HepG2 (cell line): ENCODE results near the gene WDR91. TPM values are rescaled to one million over a fixed set of nuclear protein-coding genes. Genes with fewer than 3 reads are reported as not detected.

Source experiments
- EP300 ChIP-seq, 3 experiments: sonication (generic) in 1 of 3; formaldehyde crosslinking in 1 of 3; IDR thresholded peaks; 2 replicates each; pipeline versions ENCODE4 v1.5.1 to v1.6.1; 2011 to 2020; ENCODE audit warnings: low read depth in 2 of 3, low read length in 2 of 3, borderline replicate concordance in 1 of 3, improper control_type of control experiment in 1 of 3, mild to moderate bottlenecking in 1 of 3, missing genetic modification reagents in 1 of 3, moderate library complexity in 1 of 3
- GATAD2A ChIP-seq: IDR thresholded peaks from 2 replicates; pipeline ENCODE4 v1.6.1; 2016
- JUNB ChIP-seq: sonication (generic); formaldehyde crosslinking; IDR thresholded peaks from 2 replicates; pipeline ENCODE4 v1.8.0; 2022; ENCODE audit warnings: missing genetic modification reagents, mild to moderate bottlenecking, borderline replicate concordance
- KLF12 ChIP-seq: sonication (generic); formaldehyde crosslinking; IDR thresholded peaks from 2 replicates; pipeline ENCODE4 v1.4.0; 2020; ENCODE audit warnings: missing genetic modification reagents, borderline replicate concordance
- LCORL ChIP-seq, 2 experiments: fragments of 450-650 bp in 1 of 2; sonication (generic) in 1 of 2; formaldehyde crosslinking in 1 of 2; IDR thresholded peaks; 2 replicates each; pipeline versions ENCODE4 v1.5.0 to v1.6.1; 2017 to 2020; ENCODE audit warnings: antibody characterized with exemption in 1 of 2, missing genetic modification reagents in 1 of 2
- MIXL1 ChIP-seq: IDR thresholded peaks from 2 replicates; pipeline ENCODE4 v1.6.1; 2016
- NFIC ChIP-seq: IDR thresholded peaks from 2 replicates; pipeline ENCODE4 v1.6.1; 2012; ENCODE audit warnings: mild to moderate bottlenecking, low read length, inconsistent platforms
- RCOR2 ChIP-seq: IDR thresholded peaks from 2 replicates; pipeline ENCODE4 v1.6.1; 2016; ENCODE audit warnings: missing biosample characterization, missing genetic modification reagents
- SMAD3 ChIP-seq: sonication (generic); formaldehyde crosslinking; IDR thresholded peaks from 2 replicates; pipeline ENCODE4 v1.4.0; 2020; ENCODE audit warnings: missing genetic modification reagents
- SOX13 ChIP-seq, 3 experiments: fragments of 450-650 bp in 1 of 3; sonication (generic) in 1 of 3; formaldehyde crosslinking in 1 of 3; IDR thresholded peaks in 2 of 3; conservative IDR thresholded peaks in 1 of 3; 2 replicates each; pipeline versions ENCODE4 v1.5.0 to v1.6.1; 2016 to 2020; ENCODE audit warnings: antibody characterized with exemption in 1 of 3, mild to moderate bottlenecking in 1 of 3, missing compliant biosample characterization in 1 of 3, missing genetic modification reagents in 1 of 3, moderate library complexity in 1 of 3
- SOX6 ChIP-seq, 2 experiments: fragments of 450-650 bp in 1 of 2; sonication (generic) in 1 of 2; formaldehyde crosslinking in 1 of 2; IDR thresholded peaks; 2 replicates each; pipeline versions ENCODE4 v1.4.0 to v1.6.1; 2017 to 2020; ENCODE audit warnings: antibody characterized with exemption in 1 of 2, mild to moderate bottlenecking in 1 of 2, missing genetic modification reagents in 1 of 2
- TBX3 ChIP-seq: fragments of 450-650 bp; IDR thresholded peaks from 2 replicates; pipeline ENCODE4 v1.6.1; 2017; ENCODE audit warnings: antibody characterized with exemption, mild to moderate bottlenecking, inconsistent platforms, borderline replicate concordance
- ZFP90 ChIP-seq: sonication (generic); formaldehyde crosslinking; IDR thresholded peaks from 2 replicates; pipeline ENCODE4 v1.8.0; 2022; ENCODE audit warnings: missing genetic modification reagents, mild to moderate bottlenecking, inconsistent platforms, borderline replicate concordance
- ZNF614 ChIP-seq: IDR thresholded peaks from 2 replicates; pipeline ENCODE4 v1.6.1; 2018; ENCODE audit warnings: missing biosample characterization, missing genetic modification reagents, inconsistent platforms, borderline replicate concordance
- polyA plus RNA-seq, 8 experiments: library from polyadenylated mRNA; depleted of rRNA in 3 of 8; stranded (reverse) in 7 of 8; unstranded in 1 of 8; fragments of >200 nt; fragmentation: Illumina TruSeq in 4 of 8; extraction: Trizol in 4 of 8; gene quantifications; 2 replicates each; pipeline versions ENCODE4 v1.2.1 to v1.2.3, GENCODE V29; 2011 to 2016; ENCODE audit warnings: low read depth in 4 of 8, missing spikeins in 1 of 8, mixed read lengths in 1 of 8; ENCODE audit not compliant: insufficient read depth in 1 of 8
- total RNA-seq, 5 experiments: library from RNA; depleted of rRNA; stranded (reverse); fragments of >200 nt; fragmentation: Illumina TruSeq; extraction: Trizol; gene quantifications; 2 replicates each; pipeline ENCODE4 v1.2.3, GENCODE V29; 2016; ENCODE audit warnings: low read depth in 1 of 5
- TF ChIP-seq, protein P1 (sequence below), 2 experiments: sonication (generic) in 1 of 2; formaldehyde crosslinking in 1 of 2; IDR thresholded peaks; 2 replicates each; pipeline versions ENCODE4 v1.5.1 to v1.6.1; 2011 to 2020; ENCODE audit warnings: borderline replicate concordance in 1 of 2, low read depth in 1 of 2, low read length in 1 of 2, mild to moderate bottlenecking in 1 of 2, missing genetic modification reagents in 1 of 2, moderate library complexity in 1 of 2
- TF ChIP-seq, protein P2 (sequence below): sonication (generic); formaldehyde crosslinking; IDR thresholded peaks from 2 replicates; pipeline ENCODE4 v1.5.1; 2020; ENCODE audit warnings: missing genetic modification reagents, mild to moderate bottlenecking, borderline replicate concordance
- TF ChIP-seq, protein P3 (sequence below): sonication (generic); formaldehyde crosslinking; IDR thresholded peaks from 2 replicates; pipeline ENCODE4 v1.5.1; 2020; ENCODE audit warnings: mild to moderate bottlenecking, missing genetic modification reagents, borderline replicate concordance

Gene WDR91
- total and polyA plus RNA-seq, 2 of the 13 experiments (the other 11 are each of a cell fraction or from before 2014, with no cell fraction given) = 11.6 to 12.1 TPM

DNA sequence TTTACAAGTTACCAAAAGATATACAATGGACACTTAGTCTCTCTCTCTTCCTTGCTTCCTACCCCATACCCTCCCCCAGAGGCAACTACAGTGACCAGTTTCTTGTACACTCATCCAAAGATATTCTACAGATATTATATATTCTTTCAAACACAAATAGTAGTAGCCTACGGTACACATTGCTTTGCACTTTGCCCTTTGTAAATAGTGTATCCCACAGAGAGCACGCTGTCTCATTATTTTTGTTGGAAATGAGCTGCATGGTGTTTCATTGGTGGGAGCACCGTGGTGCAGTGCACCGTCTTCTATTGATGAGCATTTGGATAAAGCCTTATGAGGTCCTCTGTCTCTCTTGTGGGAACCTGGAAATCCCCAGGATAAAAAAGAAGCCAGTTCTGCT, 46.5 kb upstream of the WDR91 start (continued):
- TF ChIP-seq SMAD3 (CRISPR knock-in tag) = 0 out of 2 replicates have a peak, but pooled peaks have one; percentile 49
- peak; percentile 83 for TF ChIP-seq GATAD2A (CRISPR knock-in tag)
- TF ChIP-seq, protein P1, sequence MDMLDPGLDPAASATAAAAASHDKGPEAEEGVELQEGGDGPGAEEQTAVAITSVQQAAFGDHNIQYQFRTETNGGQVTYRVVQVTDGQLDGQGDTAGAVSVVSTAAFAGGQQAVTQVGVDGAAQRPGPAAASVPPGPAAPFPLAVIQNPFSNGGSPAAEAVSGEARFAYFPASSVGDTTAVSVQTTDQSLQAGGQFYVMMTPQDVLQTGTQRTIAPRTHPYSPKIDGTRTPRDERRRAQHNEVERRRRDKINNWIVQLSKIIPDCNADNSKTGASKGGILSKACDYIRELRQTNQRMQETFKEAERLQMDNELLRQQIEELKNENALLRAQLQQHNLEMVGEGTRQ (IDR thresholded peaks at IDR 0.05; ENCODE audit: low read depth, low read length) = no peak
- TF ChIP-seq, protein P1 (CRISPR knock-in tag; IDR thresholded peaks at IDR 0.05; ENCODE audit: borderline replicate concordance) = no peak
- TF ChIP-seq SOX13 (IDR thresholded peaks at IDR 0.05) = no peak
- peak in 1 of 2 experiments; percentile 72; a peak in 2 of 4 replicates for TF ChIP-seq SOX13 (CRISPR knock-in tag; conservative IDR thresholded peaks at IDR 0.05 in 1 of 2, IDR thresholded peaks at IDR 0.05 in 1 of 2)
- no peak for TF ChIP-seq KLF12 (CRISPR knock-in tag)
- TF ChIP-seq ZNF614 (CRISPR knock-in tag) = 0 out of 2 replicates have a peak, but pooled peaks have one; percentile 59
- TF ChIP-seq TBX3 = peak; percentile 29; the same call in 1 of the 2 replicates
- TF ChIP-seq NFIC = peak; percentile 72; the same call in 1 of the 2 replicates
- peak in 1 of 2 experiments; percentile 38; a peak in 2 of 4 replicates for TF ChIP-seq EP300 (IDR thresholded peaks at IDR 0.05; ENCODE audit: low read depth in 2 of 2, low read length in 2 of 2)
- no peak for TF ChIP-seq EP300 (CRISPR knock-in tag; IDR thresholded peaks at IDR 0.05; ENCODE audit: borderline replicate concordance)
- TF ChIP-seq SOX6 (IDR thresholded peaks at IDR 0.05) = no peak
- peak; percentile 64 for TF ChIP-seq SOX6 (CRISPR knock-in tag; IDR thresholded peaks at IDR 0.05)
- TF ChIP-seq RCOR2 (CRISPR knock-in tag) = peak; percentile 89
- TF ChIP-seq LCORL (IDR thresholded peaks at IDR 0.05) = no peak
- peak; percentile 49; the same call in 1 of the 2 replicates for TF ChIP-seq LCORL (CRISPR knock-in tag; IDR thresholded peaks at IDR 0.05)
- TF ChIP-seq, protein P2, sequence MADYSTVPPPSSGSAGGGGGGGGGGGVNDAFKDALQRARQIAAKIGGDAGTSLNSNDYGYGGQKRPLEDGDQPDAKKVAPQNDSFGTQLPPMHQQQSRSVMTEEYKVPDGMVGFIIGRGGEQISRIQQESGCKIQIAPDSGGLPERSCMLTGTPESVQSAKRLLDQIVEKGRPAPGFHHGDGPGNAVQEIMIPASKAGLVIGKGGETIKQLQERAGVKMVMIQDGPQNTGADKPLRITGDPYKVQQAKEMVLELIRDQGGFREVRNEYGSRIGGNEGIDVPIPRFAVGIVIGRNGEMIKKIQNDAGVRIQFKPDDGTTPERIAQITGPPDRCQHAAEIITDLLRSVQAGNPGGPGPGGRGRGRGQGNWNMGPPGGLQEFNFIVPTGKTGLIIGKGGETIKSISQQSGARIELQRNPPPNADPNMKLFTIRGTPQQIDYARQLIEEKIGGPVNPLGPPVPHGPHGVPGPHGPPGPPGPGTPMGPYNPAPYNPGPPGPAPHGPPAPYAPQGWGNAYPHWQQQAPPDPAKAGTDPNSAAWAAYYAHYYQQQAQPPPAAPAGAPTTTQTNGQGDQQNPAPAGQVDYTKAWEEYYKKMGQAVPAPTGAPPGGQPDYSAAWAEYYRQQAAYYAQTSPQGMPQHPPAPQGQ = no peak
- TF ChIP-seq, protein P3, sequence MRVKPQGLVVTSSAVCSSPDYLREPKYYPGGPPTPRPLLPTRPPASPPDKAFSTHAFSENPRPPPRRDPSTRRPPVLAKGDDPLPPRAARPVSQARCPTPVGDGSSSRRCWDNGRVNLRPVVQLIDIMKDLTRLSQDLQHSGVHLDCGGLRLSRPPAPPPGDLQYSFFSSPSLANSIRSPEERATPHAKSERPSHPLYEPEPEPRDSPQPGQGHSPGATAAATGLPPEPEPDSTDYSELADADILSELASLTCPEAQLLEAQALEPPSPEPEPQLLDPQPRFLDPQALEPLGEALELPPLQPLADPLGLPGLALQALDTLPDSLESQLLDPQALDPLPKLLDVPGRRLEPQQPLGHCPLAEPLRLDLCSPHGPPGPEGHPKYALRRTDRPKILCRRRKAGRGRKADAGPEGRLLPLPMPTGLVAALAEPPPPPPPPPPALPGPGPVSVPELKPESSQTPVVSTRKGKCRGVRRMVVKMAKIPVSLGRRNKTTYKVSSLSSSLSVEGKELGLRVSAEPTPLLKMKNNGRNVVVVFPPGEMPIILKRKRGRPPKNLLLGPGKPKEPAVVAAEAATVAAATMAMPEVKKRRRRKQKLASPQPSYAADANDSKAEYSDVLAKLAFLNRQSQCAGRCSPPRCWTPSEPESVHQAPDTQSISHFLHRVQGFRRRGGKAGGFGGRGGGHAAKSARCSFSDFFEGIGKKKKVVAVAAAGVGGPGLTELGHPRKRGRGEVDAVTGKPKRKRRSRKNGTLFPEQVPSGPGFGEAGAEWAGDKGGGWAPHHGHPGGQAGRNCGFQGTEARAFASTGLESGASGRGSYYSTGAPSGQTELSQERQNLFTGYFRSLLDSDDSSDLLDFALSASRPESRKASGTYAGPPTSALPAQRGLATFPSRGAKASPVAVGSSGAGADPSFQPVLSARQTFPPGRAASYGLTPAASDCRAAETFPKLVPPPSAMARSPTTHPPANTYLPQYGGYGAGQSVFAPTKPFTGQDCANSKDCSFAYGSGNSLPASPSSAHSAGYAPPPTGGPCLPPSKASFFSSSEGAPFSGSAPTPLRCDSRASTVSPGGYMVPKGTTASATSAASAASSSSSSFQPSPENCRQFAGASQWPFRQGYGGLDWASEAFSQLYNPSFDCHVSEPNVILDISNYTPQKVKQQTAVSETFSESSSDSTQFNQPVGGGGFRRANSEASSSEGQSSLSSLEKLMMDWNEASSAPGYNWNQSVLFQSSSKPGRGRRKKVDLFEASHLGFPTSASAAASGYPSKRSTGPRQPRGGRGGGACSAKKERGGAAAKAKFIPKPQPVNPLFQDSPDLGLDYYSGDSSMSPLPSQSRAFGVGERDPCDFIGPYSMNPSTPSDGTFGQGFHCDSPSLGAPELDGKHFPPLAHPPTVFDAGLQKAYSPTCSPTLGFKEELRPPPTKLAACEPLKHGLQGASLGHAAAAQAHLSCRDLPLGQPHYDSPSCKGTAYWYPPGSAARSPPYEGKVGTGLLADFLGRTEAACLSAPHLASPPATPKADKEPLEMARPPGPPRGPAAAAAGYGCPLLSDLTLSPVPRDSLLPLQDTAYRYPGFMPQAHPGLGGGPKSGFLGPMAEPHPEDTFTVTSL (CRISPR knock-in tag) = peak; percentile 81; the same call in 1 of the 2 replicates
- TF ChIP-seq JUNB = no peak
- TF ChIP-seq ZFP90 (CRISPR knock-in tag) = no peak
- peak; percentile 74 for TF ChIP-seq MIXL1 (CRISPR knock-in tag)
